T-helper 17 cell (primary cell): ENCODE measurements around the gene RNF114. TPM values are rescaled to one million over a fixed set of nuclear protein-coding genes. Genes with fewer than 3 reads are reported as not detected.

ENCODE experiments used
- ATAC-seq: fragments of 150-1000 bp; cut with Tn5 transposase; 2 replicates; pipeline ENCODE4 v1.10.0; 2021; ENCODE audit warnings: mild to moderate bottlenecking, moderate library complexity
- DNase-seq, 3 donors: peaks; one replicate each; pipeline versions ENCODE4 v3.0.0 to v3.0.0-alpha.2; 2020 to 2021
- H3K9me3 ChIP-seq: one replicate; pipeline ENCODE4 v1.7.0; 2013; ENCODE audit warnings: low read length, mild to moderate bottlenecking; ENCODE audit not compliant: control insufficient read depth, poor library complexity, severe bottlenecking
- H3K27ac Mint-ChIP-seq: one replicate; pipeline ENCODE4 v1.8.0; 2022; ENCODE audit warnings: mild to moderate bottlenecking, moderate library complexity, mixed read lengths
- H3K27me3 Mint-ChIP-seq: one replicate; pipeline ENCODE4 v1.8.0; 2022; ENCODE audit warnings: mixed read lengths
- H3K36me3 Mint-ChIP-seq: one replicate; pipeline ENCODE4 v1.8.0; 2022; ENCODE audit warnings: low read depth, mixed read lengths
- H3K4me1 Mint-ChIP-seq: one replicate; pipeline ENCODE4 v1.8.0; 2022; ENCODE audit warnings: mild to moderate bottlenecking, mixed read lengths
- H3K4me3 Mint-ChIP-seq: one replicate; pipeline ENCODE4 v1.8.0; 2022; ENCODE audit warnings: mild to moderate bottlenecking, moderate library complexity, mixed read lengths
- total RNA-seq, 4 donors: library from RNA in 2 of 4; stranded (reverse) in 2 of 4; gene quantifications; one replicate each; pipeline ENCODE4 v1.2.3 and lab custom pipeline; 2022 to 2026

RNF114 gene
- total RNA-seq, 2 donors from 2014 or later = 104 to 111 TPM

DNA sequence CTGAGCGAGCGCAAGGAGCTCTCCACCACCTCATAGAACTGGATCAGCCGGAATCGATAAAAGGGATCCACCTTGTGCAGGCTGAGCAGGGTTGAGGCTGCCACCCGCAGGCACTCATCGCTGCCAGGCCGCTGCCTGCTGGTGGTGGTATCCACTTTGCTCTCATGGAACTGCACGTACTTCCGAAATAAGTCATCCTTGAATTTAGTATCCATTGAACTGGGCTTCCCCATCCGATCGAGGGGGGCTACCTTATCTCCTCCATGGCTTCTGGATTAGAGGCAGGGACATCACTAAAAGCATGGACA lies 28.0 kb upstream of the RNF114 start:
- no peak overlapping the region for H3K27ac Mint-ChIP-seq
- H3K4me3 Mint-ChIP-seq = no peak overlapping the region
- no peaks in the 10 kb centered on the region for H3K9me3 ChIP-seq
- H3K27me3 Mint-ChIP-seq = no peaks in the 10 kb centered on the region
- DNase-seq (no peak), ATAC-seq (no peak)
- H3K4me1 Mint-ChIP-seq = peaks cover 14% of the 10 kb centered on the region
- H3K36me3 Mint-ChIP-seq = peaks cover 9% of the 10 kb centered on the region

DNA sequence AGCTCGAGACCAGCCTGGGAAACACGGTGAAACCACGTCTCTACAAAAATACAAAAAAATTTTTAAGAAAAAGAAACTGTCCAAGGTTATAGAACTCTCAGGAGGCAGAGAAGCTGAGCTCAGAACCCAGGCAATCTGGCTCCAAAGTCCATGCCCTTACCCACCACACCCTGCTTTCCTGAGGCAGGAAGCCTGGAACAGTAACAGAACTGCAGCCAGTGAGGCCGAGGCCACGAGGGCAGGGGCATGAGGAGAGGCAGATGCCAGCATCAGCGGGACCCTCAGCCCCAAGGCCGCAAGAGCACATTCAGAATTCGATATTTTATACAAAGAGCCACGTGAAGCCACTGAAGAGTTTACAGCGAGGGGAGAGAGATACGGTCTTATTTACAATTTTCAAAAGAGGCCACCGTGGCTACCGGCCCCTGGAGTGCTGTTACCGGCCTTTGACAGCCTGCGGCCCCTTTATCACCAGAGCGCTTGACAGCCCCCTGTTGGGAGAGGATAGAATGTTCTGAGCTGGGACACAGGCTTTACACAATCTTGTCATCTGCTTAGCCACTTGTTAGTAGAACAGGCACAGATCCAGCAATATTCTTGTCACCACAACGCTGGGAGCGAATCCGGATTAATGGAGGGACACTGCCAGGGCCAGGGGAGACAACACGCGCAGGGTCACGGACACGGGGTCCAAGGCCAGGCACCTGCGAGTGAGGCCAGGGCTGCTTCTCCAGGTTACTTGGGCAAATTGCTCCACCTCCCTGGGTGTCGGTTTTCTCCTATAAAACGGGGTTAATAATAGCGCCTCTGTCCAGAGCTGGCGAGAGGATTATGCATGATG lies 26.5 kb upstream of the RNF114 start:
- Mint-ChIP-seq H3K4me3 (no peak overlapping the region), H3K27ac (peak overlapping the region; percentile 78)

DNA sequence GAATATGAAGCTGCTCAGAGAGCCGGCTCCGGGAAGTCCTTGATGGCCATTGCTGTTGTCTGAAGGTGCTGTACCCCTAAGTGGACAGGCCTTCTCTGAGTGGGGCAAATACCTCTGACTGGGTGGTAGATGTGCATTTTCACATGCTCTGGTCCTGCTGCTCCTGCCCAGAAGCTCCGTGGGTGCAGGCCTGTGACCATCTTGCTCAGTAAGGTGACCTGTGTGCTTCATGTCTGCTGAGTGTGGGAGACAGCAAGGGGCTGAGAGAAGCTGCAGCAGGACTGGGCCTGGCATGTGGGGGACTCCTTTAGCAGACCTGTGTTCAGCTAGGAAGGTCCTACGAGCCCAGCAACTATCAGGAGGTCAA lies 25.9 kb upstream of the RNF114 start:
- ATAC-seq = no peak
- H3K4me1 Mint-ChIP-seq = peaks cover 21% of the 10 kb centered on the region
- no peak overlapping the region for H3K4me3 Mint-ChIP-seq
- H3K27ac Mint-ChIP-seq = no peak overlapping the region
- no peak for DNase-seq
- no peaks in the 10 kb centered on the region for H3K27me3 Mint-ChIP-seq
- H3K36me3 Mint-ChIP-seq = peaks cover 9% of the 10 kb centered on the region
- H3K9me3 ChIP-seq = no peaks in the 10 kb centered on the region

More for the DNA sequence above, 26.5 kb upstream of the RNF114 start:
- ATAC-seq (no peak), DNase-seq (no peak)
- no peaks in the 10 kb centered on the region for H3K9me3 ChIP-seq
- Mint-ChIP-seq H3K4me1 (peaks cover 20% of the 10 kb centered on the region), H3K36me3 (peaks cover 9% of the 10 kb centered on the region), H3K27me3 (no peaks in the 10 kb centered on the region)

DNA sequence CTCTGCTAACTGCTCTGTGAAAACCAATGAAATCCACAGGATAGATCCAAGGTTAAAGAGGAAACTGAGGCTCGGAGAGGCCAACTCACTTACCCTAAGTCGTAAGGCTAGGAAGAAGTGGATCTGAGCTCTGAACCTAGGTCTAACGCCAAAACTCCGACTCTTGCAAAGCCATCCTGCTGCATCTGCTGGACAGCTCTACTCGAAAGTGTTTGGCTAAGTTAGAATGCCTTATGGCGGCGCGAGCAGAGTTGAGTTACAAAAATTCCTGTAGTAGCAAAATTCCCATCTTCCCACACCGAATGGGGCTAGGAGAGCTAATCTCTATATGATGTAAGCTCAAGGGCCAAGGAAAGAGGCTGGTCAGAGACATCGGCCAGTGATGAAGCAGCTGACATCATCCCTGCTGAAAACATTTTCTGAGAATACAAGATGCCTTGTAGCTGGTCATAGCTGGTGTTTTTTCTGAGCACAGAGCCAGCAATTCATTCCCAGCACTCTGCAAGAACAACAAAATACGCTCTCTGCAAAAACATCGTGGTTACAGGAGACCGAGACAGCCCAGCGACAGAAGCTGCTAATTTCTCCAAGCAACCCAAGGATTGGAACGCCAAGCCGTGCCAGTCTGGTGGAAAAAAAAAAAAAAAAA lies 22.7 kb upstream of the RNF114 start:
- Mint-ChIP-seq H3K27ac (peak overlapping the region; percentile 99), H3K4me3 (peak overlapping the region; percentile 9), H3K27me3 (no peaks in the 10 kb centered on the region), H3K36me3 (peaks cover 2% of the 10 kb centered on the region), H3K4me1 (peaks cover 24% of the 10 kb centered on the region)
- ATAC-seq = no peak
- DNase-seq = no peak
- H3K9me3 ChIP-seq = no peaks in the 10 kb centered on the region

DNA sequence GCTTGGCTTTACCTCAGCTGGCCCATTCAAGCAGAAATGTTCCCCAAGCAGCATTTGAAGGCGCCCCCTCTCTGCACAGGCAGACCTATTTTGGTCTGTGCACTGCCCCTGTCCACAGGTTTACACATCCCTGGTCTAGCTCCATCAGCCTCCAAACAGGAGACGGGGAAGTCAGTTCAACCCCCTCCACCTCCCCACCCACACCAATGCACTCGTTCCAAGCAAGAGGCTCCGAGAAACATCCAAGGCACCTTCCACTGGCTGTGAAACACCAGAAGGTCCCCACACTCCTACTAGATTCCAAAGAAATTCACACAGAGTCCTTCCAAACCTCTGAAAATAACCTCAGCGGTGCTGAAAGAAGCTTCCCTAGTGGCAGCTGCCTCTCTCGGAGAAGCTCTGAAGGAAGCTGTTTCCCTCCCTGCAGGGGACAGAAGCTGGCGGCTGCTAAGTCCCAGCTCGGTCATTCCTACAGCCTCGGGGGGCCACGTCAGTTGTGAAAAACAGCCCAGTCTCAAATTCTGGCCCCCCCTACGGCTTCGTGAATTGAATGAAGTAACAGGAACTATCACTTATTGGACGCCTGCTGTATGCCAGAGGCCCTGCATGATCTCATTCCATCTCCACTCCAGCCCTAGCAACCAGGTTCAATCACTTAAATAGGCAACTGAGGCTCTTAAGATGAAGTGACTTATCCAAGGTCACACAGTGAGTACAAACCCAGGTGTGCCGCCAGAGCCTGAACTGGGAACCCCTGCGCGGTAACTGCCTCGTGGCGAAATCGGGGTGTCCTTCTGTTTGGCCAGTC lies 21.7 kb upstream of the RNF114 start:
- peak overlapping the region; percentile 99 for H3K27ac Mint-ChIP-seq
- peak overlapping the region; percentile 97 for H3K4me3 Mint-ChIP-seq
- H3K9me3 ChIP-seq = no peaks in the 10 kb centered on the region
- H3K4me1 Mint-ChIP-seq = peaks cover 24% of the 10 kb centered on the region
- H3K27me3 Mint-ChIP-seq = no peaks in the 10 kb centered on the region
- ATAC-seq (peak; percentile 6), DNase-seq (no peak)
- peaks cover 1% of the 10 kb centered on the region for H3K36me3 Mint-ChIP-seq

DNA sequence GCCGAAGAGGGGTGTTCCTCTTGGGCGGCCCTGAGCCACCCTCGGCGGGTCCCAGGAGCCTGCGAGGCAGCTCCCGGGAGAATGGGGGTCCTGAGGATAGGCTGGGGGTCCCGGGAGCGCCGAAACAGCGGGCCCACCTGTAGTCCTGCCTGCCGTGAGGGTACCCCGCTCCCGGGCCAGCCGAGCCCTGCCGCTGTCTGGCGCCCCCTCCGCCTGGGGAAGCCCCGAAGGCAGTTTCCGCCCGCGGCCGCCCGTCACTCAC lies 21.1 kb upstream of the RNF114 start:
- no peaks in the 10 kb centered on the region for H3K27me3 Mint-ChIP-seq
- H3K27ac Mint-ChIP-seq = peak overlapping the region; percentile 99
- no peaks in the 10 kb centered on the region for H3K36me3 Mint-ChIP-seq
- H3K9me3 ChIP-seq = no peaks in the 10 kb centered on the region
- DNase-seq = no peak
- peak; percentile 70 for ATAC-seq
- H3K4me1 Mint-ChIP-seq = peaks cover 24% of the 10 kb centered on the region
- peak overlapping the region; percentile 97 for H3K4me3 Mint-ChIP-seq

DNA sequence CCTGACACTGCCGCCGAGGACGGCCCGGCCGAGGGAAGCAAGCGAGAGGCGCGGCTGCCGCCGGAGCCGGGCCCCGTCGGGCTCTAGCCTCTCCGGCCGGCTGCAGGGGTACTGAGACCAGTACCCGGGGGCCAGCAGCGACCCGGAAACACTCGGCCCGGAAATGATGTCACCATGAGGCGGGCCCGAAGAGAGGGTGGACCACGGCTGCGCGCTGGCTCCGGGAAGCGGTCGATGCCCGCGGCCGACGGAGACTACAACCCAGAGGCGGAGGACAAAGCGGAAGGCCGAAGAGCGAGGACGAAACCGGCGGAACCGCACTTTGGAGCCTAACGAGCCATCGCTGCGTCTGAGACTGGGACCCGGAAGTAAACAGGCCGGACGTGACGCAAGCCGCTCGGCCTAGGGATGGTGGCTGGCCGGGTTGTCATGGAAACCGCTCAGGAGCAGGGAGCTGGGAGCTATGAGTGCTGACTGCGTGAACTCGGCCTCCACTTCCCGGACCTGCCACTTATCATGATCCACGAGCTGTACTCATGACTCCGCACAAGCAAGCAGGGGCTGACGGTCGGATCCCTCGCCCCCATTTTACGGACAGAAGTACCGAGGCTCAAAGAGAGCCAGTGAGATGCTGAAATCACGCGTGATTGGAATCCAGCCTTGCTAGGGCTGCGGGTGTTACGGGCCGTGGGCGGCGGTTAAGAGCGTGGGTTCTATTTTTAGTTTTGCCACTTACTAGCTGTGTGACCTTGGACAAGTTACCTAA lies 20.6 kb upstream of the RNF114 start, which contains the start of gene SPATA2:
TSS of gene SPATA2 (minus strand) at position 150 of the 766 bp plus-strand sequence. CDS start 7,039 bp downstream, outside the sequence.
- H3K4me3 Mint-ChIP-seq = peak within 1 kb of the TSS; percentile 97
- no peaks in the 10 kb centered on the region for H3K27me3 Mint-ChIP-seq
- H3K27ac Mint-ChIP-seq = peak within 1 kb of the TSS; percentile 99
- H3K36me3 Mint-ChIP-seq = no peaks in the 10 kb centered on the region
- H3K4me1 Mint-ChIP-seq = peaks cover 24% of the 10 kb centered on the region
- ATAC-seq = peak; percentile 82
- H3K9me3 ChIP-seq = no peaks in the 10 kb centered on the region
- peak; percentile 85 to 88 (median 85) for DNase-seq

DNA sequence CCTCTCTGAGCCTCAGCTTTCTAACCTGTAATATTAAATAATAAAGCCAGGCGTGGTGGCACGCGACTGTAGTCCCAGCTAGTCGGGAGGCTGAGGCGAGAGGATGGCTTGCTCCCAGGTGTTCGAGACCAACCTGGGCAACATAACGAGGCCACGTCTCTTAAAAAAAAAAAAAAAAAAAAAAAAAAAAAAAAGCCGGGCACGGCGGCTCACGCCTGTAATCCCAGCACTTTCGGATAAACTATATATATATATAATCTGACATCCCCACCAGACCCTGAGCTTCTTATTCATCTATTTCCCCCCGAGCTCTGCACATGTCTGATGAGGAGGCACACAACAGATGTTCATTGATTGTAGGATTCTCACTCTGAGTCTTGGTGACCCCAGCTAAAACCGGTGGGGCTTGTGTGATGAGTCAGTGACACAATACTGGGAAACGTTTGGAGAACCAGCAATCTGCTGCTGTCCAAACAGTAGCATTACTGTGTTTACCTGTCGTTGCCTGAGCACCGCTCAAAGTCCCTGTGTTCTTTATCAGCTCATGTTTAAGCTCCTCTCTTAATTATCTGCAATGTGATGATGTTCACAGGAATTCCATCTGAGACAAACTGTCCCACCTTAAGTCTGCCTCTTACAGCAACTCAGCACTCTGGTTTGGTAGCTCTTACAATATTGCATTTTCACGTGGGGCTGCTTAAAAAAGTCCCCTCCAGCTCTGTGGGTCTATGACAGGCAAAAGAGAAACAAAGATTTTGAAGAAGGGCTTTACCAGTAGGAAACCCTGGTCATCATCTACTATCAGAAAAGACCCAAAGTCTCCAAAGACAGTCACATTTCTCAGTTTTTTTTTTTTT lies 19.8 kb upstream of the RNF114 start:
- DNase-seq (no peak), ATAC-seq (no peak)
- Mint-ChIP-seq H3K4me1 (peaks cover 22% of the 10 kb centered on the region), H3K27ac (peak overlapping the region; percentile 99), H3K4me3 (peak overlapping the region; percentile 97), H3K36me3 (no peaks in the 10 kb centered on the region), H3K27me3 (no peaks in the 10 kb centered on the region)
- no peaks in the 10 kb centered on the region for H3K9me3 ChIP-seq

DNA sequence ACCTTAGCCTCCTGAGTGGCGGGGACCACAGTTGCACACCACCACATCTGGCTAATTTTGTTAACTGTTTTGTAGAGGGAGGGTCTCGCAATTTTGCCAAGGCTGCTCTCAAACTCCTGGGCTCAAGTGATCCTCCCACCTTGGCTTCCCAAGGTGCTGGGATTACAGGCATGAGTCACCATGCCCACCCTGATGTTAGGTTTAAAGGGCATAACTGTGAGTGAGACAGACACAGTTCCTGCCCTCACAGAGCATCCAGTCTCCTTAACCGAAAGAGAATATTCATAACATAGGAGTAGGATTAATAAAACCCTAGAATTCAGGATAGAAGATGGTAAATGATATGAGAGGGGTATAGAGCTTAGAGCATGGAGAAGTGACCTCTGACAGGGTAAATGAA lies 17.8 kb upstream of the RNF114 start:
- ATAC-seq (no peak), DNase-seq (no peak)
- Mint-ChIP-seq H3K4me3 (no peak overlapping the region), H3K36me3 (no peaks in the 10 kb centered on the region), H3K27ac (no peak overlapping the region), H3K27me3 (no peaks in the 10 kb centered on the region), H3K4me1 (peaks cover 17% of the 10 kb centered on the region)
- H3K9me3 ChIP-seq = no peaks in the 10 kb centered on the region

DNA sequence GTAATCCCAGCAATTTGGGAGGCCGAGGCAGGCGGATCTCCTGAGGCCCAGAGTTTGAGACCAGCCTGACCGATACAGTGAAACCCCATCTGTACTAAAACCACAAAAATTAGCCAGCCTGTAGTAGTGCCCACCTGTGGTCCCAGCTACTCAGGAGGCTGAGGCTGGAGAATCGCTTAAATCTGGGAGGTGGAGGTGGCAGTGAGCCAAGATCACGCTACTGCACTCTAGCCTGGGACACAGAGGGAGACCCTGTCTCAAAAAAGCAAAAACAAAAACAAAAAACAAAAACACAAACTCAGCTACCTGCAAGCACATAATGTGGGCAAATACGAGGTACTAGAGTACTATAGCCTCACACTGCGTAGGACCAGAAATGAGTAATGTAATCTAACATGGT lies 17.2 kb upstream of the RNF114 start:
- ATAC-seq = no peak
- no peak overlapping the region for H3K27ac Mint-ChIP-seq
- H3K4me1 Mint-ChIP-seq = peaks cover 17% of the 10 kb centered on the region
- H3K4me3 Mint-ChIP-seq = no peak overlapping the region
- H3K9me3 ChIP-seq = no peaks in the 10 kb centered on the region
- no peaks in the 10 kb centered on the region for H3K27me3 Mint-ChIP-seq
- H3K36me3 Mint-ChIP-seq = no peaks in the 10 kb centered on the region
- no peak for DNase-seq

DNA sequence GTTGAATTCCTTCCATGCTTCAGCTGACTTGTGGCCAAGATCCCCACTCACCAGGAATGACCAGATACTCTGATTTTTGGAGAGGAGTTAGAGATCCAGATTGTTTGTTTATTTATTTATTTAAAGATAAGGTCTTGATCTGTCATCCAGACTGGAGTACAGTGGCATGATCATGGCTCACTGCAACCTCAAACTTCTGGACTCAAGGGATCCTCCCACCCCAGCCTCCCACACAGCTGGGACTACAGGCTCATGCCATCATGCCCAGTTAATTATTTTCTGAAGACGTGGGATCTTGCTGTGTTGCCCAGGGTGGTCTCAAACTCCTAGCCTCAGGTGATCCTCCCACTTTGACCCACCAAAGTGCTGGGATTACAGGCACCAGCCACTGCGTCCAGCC lies 16.7 kb upstream of the RNF114 start:
- ATAC-seq = no peak
- Mint-ChIP-seq H3K27ac (no peak overlapping the region), H3K4me1 (peaks cover 14% of the 10 kb centered on the region), H3K27me3 (no peaks in the 10 kb centered on the region), H3K4me3 (no peak overlapping the region), H3K36me3 (no peaks in the 10 kb centered on the region)
- H3K9me3 ChIP-seq = no peaks in the 10 kb centered on the region
- no peak for DNase-seq

DNA sequence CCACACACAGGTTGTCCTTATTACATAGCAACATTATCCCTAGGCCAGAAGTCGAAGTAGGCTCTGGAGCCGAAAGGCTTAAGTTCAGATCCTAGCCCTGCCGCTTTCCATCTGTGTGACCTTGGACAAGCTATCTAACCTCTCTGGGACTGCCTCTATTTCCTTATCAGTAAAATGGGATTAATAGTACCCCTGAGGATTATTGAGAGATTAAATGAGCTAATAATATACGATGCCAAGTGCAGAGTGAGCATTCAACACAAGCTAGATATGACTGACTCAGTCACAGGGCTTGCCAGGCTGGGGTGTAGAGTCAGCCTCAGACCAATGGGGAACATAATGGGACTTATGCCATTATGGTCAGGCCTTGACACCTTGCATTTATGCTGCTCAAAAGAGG lies 11.9 kb upstream of the RNF114 start:
- H3K27ac Mint-ChIP-seq = no peak overlapping the region
- no peaks in the 10 kb centered on the region for H3K9me3 ChIP-seq
- H3K4me1 Mint-ChIP-seq = peaks cover 6% of the 10 kb centered on the region
- peaks cover 4% of the 10 kb centered on the region for H3K27me3 Mint-ChIP-seq
- no peaks in the 10 kb centered on the region for H3K36me3 Mint-ChIP-seq
- no peak for DNase-seq
- H3K4me3 Mint-ChIP-seq = no peak overlapping the region
- ATAC-seq = no peak
